K562 (cell line): ENCODE measurements around the gene KXD1. TPM values are rescaled to one million over a fixed set of nuclear protein-coding genes. Genes with fewer than 3 reads are reported as not detected.
A peak's percentile ranks its signal among the peaks of the same experiment; 100 is the strongest.

Source experiments
- AFF1 ChIP-seq, 2 experiments: fragments of 450-650 bp; IDR thresholded peaks; 2 replicates each; pipeline ENCODE4 v1.6.1; 2018; ENCODE audit warnings: mild to moderate bottlenecking in 2 of 2, low read depth in 1 of 2; ENCODE audit not compliant: partially characterized antibody in 2 of 2
- ARID1B ChIP-seq: fragments of 450-650 bp; IDR thresholded peaks from 2 replicates; pipeline ENCODE4 v1.6.1; 2016; ENCODE audit warnings: antibody characterized with exemption, mild to moderate bottlenecking, inconsistent platforms
- CBFA2T2 ChIP-seq: fragments of 450-650 bp; conservative IDR thresholded peaks from 2 replicates; pipeline ENCODE4 v1.6.1; 2017; ENCODE audit warnings: mild to moderate bottlenecking
- CHD1 ChIP-seq: fragments of 200-600 bp; sonication (generic); IDR thresholded peaks from one replicate; pipeline ENCODE4 v1.6.1; 2012; ENCODE audit warnings: mild to moderate bottlenecking, moderate library complexity, low read length, inconsistent platforms
- DDX20 ChIP-seq: fragments of 450-650 bp; IDR thresholded peaks from 2 replicates; pipeline ENCODE4 v1.6.1; 2016; ENCODE audit warnings: missing genetic modification characterization, low read depth, mild to moderate bottlenecking, missing compliant biosample characterization, moderate library complexity
- E2F1 ChIP-seq: sonication (generic); formaldehyde crosslinking; IDR thresholded peaks from 2 replicates; pipeline ENCODE4 v1.8.1; 2023; ENCODE audit warnings: mild to moderate bottlenecking, missing genetic modification reagents, moderate library complexity
- E2F5 ChIP-seq: sonication (generic); formaldehyde crosslinking; IDR thresholded peaks from 2 replicates; pipeline ENCODE4 v1.8.0; 2022; ENCODE audit warnings: mild to moderate bottlenecking, missing genetic modification reagents
- HDAC2 ChIP-seq: fragments of 450-650 bp; IDR thresholded peaks from 2 replicates; pipeline ENCODE4 v1.6.1; 2016; ENCODE audit warnings: mild to moderate bottlenecking
- KDM1A ChIP-seq, 2 experiments: fragments of 450-650 bp; IDR thresholded peaks; 2 replicates each; pipeline ENCODE4 v1.6.1; 2016; ENCODE audit warnings: mild to moderate bottlenecking in 2 of 2
- KDM5B ChIP-seq: fragments of 200-600 bp; sonication (generic); IDR thresholded peaks from 2 replicates; pipeline ENCODE4 v1.6.1; 2012; ENCODE audit warnings: low read depth, mild to moderate bottlenecking, moderate library complexity, low read length, control low read depth, inconsistent platforms; ENCODE audit not compliant: insufficient replicate concordance
- KHSRP ChIP-seq: fragments of 450-650 bp; IDR thresholded peaks from 2 replicates; pipeline ENCODE4 v1.6.1; 2017
- MCM7 ChIP-seq, 2 experiments: fragments of 450-650 bp; IDR thresholded peaks; 2 replicates each; pipeline ENCODE4 v1.6.1; 2016 to 2018
- MTA1 ChIP-seq: fragments of 450-650 bp; IDR thresholded peaks from 2 replicates; pipeline ENCODE4 v1.6.1; 2017; ENCODE audit warnings: borderline replicate concordance
- NCOR1 ChIP-seq: fragments of 450-650 bp; IDR thresholded peaks from 2 replicates; pipeline ENCODE4 v1.6.1; 2016; ENCODE audit warnings: mild to moderate bottlenecking, moderate library complexity
- NR4A1 ChIP-seq, 2 experiments: fragments of 250-450 bp in 1 of 2; fragments of 450-650 bp in 1 of 2; sonication (Bioruptor Pico) in 1 of 2; IDR thresholded peaks; 2 replicates each; pipeline versions ENCODE4 v1.4.0 to v1.6.1; 2016 to 2020; ENCODE audit warnings: mild to moderate bottlenecking in 2 of 2, missing compliant biosample characterization in 1 of 2, missing genetic modification characterization in 1 of 2, moderate library complexity in 1 of 2
- SIN3B ChIP-seq: fragments of 450-650 bp; IDR thresholded peaks from 2 replicates; pipeline ENCODE4 v1.6.1; 2017; ENCODE audit warnings: low read depth, mild to moderate bottlenecking, moderate library complexity
- SMC3 ChIP-seq: conservative IDR thresholded peaks from 2 replicates; pipeline ENCODE4 v1.6.1; 2011; ENCODE audit warnings: low read depth, low read length, improper control_type of control experiment; ENCODE audit not compliant: insufficient read depth
- SOX6 ChIP-seq: fragments of 450-650 bp; IDR thresholded peaks from 2 replicates; pipeline ENCODE4 v1.6.1; 2014; ENCODE audit warnings: mild to moderate bottlenecking
- ZNF583 ChIP-seq: fragments of 250-450 bp; sonication (Bioruptor Pico); IDR thresholded peaks from 2 replicates; pipeline ENCODE4 v1.4.0; 2020
- ZNF75A ChIP-seq: fragments of 450-650 bp; formaldehyde crosslinking; IDR thresholded peaks from 2 replicates; pipeline ENCODE4 v1.4.0; 2020; ENCODE audit warnings: mild to moderate bottlenecking
- polyA plus RNA-seq, 8 experiments: library from polyadenylated mRNA; depleted of rRNA in 4 of 8; stranded (reverse) in 5 of 8; unstranded in 3 of 8; fragments of >200 nt; fragmentation: Nextera tagmentation in 2 of 8; fragmentation: Illumina TruSeq in 1 of 8; extraction: Ambion mirVana in 2 of 8; extraction: Trizol in 1 of 8; gene quantifications; 2 replicates each; pipeline versions ENCODE4 v1.2.1 to v1.2.3, GENCODE V29; 2011 to 2014; ENCODE audit warnings: inconsistent platforms in 1 of 8, missing spikeins in 1 of 8
- total RNA-seq, 7 experiments: library from RNA; depleted of rRNA in 6 of 7; stranded (reverse); fragments of >200 nt in 6 of 7; fragmentation: Illumina TruSeq in 2 of 7; extraction: Trizol in 2 of 7; gene quantifications; 2 replicates each; pipeline versions ENCODE4 v1.2.1 to v1.2.3, GENCODE V29; 2011 to 2021; ENCODE audit warnings: low replicate concordance in 1 of 7
- TF ChIP-seq, protein P1 (sequence below): fragments of 450-650 bp; IDR thresholded peaks from one replicate; pipeline ENCODE4 v1.6.1; 2018; ENCODE audit warnings: mild to moderate bottlenecking, moderate library complexity; ENCODE audit not compliant: partially characterized antibody

Gene KXD1
- total and polyA plus RNA-seq, 9 of the 15 experiments (the other 6 are each of a cell fraction or from before 2014, with no cell fraction given), result 21.9 to 210 (median 118) TPM

DNA sequence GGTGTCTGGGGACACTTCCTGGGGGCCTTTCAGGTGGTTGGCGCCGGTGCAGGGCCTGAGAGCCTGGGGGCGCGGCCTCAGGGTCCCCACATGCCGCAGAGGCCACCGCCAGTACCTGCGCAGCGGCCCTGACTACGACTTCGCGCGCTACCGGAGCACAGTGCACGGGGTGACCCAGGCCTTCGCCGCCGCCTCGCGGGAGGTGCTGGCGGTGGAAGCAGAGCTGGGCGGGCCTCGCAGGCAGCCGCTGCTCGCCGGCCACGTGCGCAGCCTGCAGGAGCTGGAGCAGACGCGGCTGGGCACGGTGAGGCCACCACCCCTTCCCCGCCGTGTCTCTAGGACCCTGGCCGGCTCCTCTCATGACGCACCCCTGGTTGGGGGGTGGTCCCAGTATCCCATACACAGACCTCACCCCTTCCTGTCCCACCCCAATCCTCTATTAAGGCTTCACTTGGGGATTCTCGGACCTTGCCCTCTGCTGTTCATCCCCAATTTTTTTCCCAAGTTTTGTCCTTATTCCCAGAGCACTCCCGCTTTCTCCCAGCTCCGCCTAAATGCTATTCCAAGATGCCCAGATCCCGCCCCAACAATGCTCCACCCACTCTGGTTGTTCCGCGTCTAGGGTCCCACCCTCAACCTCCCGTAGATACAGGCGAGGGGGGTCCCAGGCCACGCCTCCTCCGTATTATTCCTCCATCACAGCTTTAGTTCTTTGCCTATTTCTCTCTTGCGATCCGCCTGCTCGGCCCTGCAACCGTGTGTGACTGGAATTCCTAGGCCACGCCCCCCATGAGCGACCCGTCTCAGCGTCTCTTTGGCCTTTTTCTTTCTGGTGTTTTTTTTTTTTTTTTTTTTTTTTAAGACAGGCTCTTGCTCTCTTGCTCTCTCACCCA, 32.0 kb downstream of the KXD1 start (continued):
- TF ChIP-seq SOX6, result no peak
- no peak for TF ChIP-seq ZNF583
- no peak for TF ChIP-seq KDM1A (IDR thresholded peaks at IDR 0.05)
- peak; percentile 68; the same call in 1 of the 2 replicates for TF ChIP-seq E2F1
- peak; percentile 49 for TF ChIP-seq MTA1
- no peak for TF ChIP-seq HDAC2
- no peak for TF ChIP-seq DDX20
- no peak for TF ChIP-seq KDM5B
- TF ChIP-seq CBFA2T2, result no peak
- TF ChIP-seq SIN3B, result no peak
- no peak for TF ChIP-seq NCOR1
- TF ChIP-seq AFF1 (IDR thresholded peaks at IDR 0.05; ENCODE audit: low read depth in 1 of 2, partially characterized antibody in 2 of 2), result no peak
- no peak for TF ChIP-seq CHD1
- TF ChIP-seq E2F5 (CRISPR knock-in tag), result peak; percentile 83; the same call in 1 of the 2 replicates
- TF ChIP-seq KHSRP, result no peak
- TF ChIP-seq, protein P1, sequence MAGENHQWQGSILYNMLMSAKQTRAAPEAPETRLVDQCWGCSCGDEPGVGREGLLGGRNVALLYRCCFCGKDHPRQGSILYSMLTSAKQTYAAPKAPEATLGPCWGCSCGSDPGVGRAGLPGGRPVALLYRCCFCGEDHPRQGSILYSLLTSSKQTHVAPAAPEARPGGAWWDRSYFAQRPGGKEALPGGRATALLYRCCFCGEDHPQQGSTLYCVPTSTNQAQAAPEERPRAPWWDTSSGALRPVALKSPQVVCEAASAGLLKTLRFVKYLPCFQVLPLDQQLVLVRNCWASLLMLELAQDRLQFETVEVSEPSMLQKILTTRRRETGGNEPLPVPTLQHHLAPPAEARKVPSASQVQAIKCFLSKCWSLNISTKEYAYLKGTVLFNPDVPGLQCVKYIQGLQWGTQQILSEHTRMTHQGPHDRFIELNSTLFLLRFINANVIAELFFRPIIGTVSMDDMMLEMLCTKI, result no peak
- TF ChIP-seq NR4A1 (CRISPR knock-in tag; IDR thresholded peaks at IDR 0.05), result no peak
- TF ChIP-seq NR4A1 (tag; IDR thresholded peaks at IDR 0.05), result peak; percentile 71; the same call in 1 of the 2 replicates
- no peak for TF ChIP-seq ZNF75A (CRISPR knock-in tag)
- TF ChIP-seq SMC3, result no peak
- TF ChIP-seq ARID1B, result no peak; the same call in 1 of the 2 replicates
- no peak for TF ChIP-seq MCM7 (IDR thresholded peaks at IDR 0.05)
